ENCODE results near the gene MAPRE2.
"Not testable (repeated sequence)": the region's sequence is repeated elsewhere in the genome, so short reads cannot be mapped to it uniquely, and the experiment has no call there.

The MAPRE2 gene

DNA sequence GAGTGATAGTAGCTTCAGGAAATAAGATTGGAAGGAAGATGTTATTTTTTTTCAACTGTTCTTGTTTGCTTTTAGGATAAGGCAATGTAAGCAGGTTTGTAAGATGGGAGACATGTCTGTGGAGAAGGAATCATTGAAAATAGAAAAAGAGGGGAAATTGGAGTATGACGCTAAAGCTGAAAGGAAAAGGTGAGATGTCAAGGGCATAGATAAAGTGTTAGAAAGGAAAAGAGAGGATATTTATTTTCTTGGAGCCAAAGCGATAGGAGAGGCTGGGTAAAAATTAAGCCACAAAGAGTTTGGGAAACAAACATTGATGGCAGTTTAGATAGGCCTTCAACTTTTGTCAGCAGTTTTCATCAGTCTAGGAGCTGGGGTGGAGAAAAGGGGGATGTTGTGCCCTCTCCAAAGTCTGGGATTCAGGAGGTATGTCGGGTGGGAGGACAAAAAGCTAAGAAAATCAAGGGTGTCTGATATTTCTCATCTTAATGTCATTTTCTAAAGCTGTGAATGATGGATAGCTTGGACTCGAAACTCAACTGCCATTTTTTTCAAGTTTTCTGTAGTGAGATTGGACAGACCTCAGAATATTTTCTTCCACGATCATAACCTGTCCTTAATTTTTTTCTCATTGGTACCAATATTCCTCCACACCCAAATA, 63.3 kb downstream of the MAPRE2 start:
- Histone ChIP-seq H4K20me1 (ENCODE audit: insufficient read depth, low read length) (peaks cover 30% of the 10 kb centered on the region; the same call in 1 of the 2 replicates), H3K79me2 (ENCODE audit: low read length) (peaks cover 24% of the 10 kb centered on the region), H2AFZ (ENCODE audit: low read depth, low read length) (no peak overlapping the region), H3K4me2 (ENCODE audit: low read length) (no peak overlapping the region), H3K36me3 (replicated peaks; ENCODE audit: low read depth, low read length) (peaks cover 47% of the 10 kb centered on the region), H3K27ac (ENCODE audit: low read length) (no peak overlapping the region), H3K9ac (ENCODE audit: low read length) (no peak overlapping the region), H3K9me3 (ENCODE audit: insufficient read depth, low read length) (no peaks in the 10 kb centered on the region), H3K4me1 (ENCODE audit: low read length) (no peaks in the 10 kb centered on the region), H3K27me3 (ENCODE audit: low read depth, low read length) (no peaks in the 10 kb centered on the region), H3K4me3 (ENCODE audit: low read length) (no peak overlapping the region)
- TF ChIP-seq EZH2phosphoT487 (IDR thresholded peaks at IDR 0.05; ENCODE audit: low read depth), result no peak
- TF ChIP-seq CTCF (IDR thresholded peaks at IDR 0.05; ENCODE audit: low read depth, low read length), result no peak

DNA sequence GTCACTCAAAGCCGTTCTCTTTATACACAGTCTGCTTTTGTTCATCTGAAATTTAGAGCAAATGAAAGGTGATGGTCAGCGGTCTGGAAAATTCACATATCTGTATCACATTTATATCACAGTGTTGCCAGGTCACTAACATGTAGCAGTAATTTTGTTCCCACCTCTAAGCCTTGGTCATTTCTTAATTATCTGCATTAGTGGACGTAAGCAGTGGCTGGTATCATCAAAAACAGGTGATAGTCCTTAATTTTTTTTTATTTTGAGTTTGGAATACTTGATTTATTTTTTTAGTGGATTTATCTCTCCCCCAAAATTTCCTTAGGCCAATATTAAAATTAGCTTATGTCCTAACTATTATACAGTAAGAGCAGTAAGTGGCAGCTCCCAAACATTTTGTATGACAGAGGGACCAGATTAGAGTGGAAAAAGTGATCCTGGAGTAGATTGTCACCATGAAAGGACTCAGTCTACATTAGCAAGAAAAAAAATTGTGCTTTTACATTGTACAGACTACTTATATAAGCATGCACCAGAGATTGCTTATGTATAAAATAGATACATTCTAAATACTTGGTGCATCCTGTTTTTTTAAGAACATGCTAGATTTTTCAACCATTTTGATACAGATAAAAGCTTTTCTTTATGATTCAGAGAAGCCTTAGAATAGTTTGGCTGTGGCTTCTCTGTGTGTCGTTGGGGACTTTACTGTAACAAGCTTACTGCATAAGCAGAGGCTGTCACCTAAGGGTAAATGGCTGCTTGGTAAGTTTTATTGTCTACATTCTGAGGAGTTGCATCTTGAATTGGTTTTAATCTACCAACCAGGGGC, 65.0 kb downstream of the MAPRE2 start:
- no peak for TF ChIP-seq CTCF (IDR thresholded peaks at IDR 0.05; ENCODE audit: low read depth, low read length)
- TF ChIP-seq EZH2phosphoT487 (IDR thresholded peaks at IDR 0.05; ENCODE audit: low read depth), result no peak
- H3K9me3 ChIP-seq (ENCODE audit: insufficient read depth, low read length), result no peaks in the 10 kb centered on the region
- H3K36me3 ChIP-seq (replicated peaks; ENCODE audit: low read depth, low read length), result peaks cover 54% of the 10 kb centered on the region
- no peaks in the 10 kb centered on the region for H3K27me3 ChIP-seq (ENCODE audit: low read depth, low read length)
- H4K20me1 ChIP-seq (ENCODE audit: insufficient read depth, low read length), result peaks cover 34% of the 10 kb centered on the region
- no peak overlapping the region for H3K27ac ChIP-seq (ENCODE audit: low read length)
- H3K4me2 ChIP-seq (ENCODE audit: low read length), result no peak overlapping the region
- no peaks in the 10 kb centered on the region for H3K4me1 ChIP-seq (ENCODE audit: low read length)
- no peak overlapping the region for H2AFZ ChIP-seq (ENCODE audit: low read depth, low read length)
- no peak overlapping the region for H3K4me3 ChIP-seq (ENCODE audit: low read length)
- H3K79me2 ChIP-seq (ENCODE audit: low read length), result peaks cover 37% of the 10 kb centered on the region
- no peak overlapping the region for H3K9ac ChIP-seq (ENCODE audit: low read length)

GRCh38 chr18:35106845-35107148, 65.6 kb downstream of the MAPRE2 start:
- Histone ChIP-seq H4K20me1 (ENCODE audit: insufficient read depth, low read length) (peaks cover 31% of the 10 kb centered on the region), H3K36me3 (replicated peaks; ENCODE audit: low read depth, low read length) (peaks cover 58% of the 10 kb centered on the region), H3K9ac (ENCODE audit: low read length) (no peak overlapping the region), H3K9me3 (ENCODE audit: insufficient read depth, low read length) (no peaks in the 10 kb centered on the region), H3K4me2 (ENCODE audit: low read length) (no peak overlapping the region), H3K27me3 (ENCODE audit: low read depth, low read length) (no peaks in the 10 kb centered on the region), H3K79me2 (ENCODE audit: low read length) (peaks cover 43% of the 10 kb centered on the region), H2AFZ (ENCODE audit: low read depth, low read length) (no peak overlapping the region), H3K4me1 (ENCODE audit: low read length) (no peaks in the 10 kb centered on the region), H3K4me3 (ENCODE audit: low read length) (no peak overlapping the region), H3K27ac (ENCODE audit: low read length) (no peak overlapping the region)
- no peak for TF ChIP-seq CTCF (IDR thresholded peaks at IDR 0.05; ENCODE audit: low read depth, low read length)
- TF ChIP-seq EZH2phosphoT487 (IDR thresholded peaks at IDR 0.05; ENCODE audit: low read depth), result no peak

DNA sequence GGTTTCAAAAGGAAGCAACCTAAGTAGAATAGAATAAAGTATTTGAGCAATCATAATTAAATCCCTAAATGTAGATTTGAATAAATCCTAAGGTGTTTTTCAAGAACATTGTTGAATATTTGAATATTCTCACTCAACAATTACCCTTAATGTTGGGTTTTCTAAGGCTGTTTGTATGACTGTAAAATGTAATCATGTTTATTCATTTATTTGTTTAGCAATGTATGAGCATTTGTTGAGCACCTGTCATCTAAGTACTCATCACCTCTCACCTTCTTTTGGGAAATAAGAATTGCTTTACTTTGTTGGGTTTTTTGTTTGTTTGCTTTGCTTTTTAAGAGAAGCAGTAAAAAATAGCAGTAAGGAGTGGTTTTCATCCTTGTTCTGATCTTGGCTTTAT, 66.0 kb downstream of the MAPRE2 start:
- Histone ChIP-seq H2AFZ (ENCODE audit: low read depth, low read length) (no peak overlapping the region), H3K4me1 (ENCODE audit: low read length) (no peaks in the 10 kb centered on the region), H3K27ac (ENCODE audit: low read length) (no peak overlapping the region), H3K79me2 (ENCODE audit: low read length) (peaks cover 46% of the 10 kb centered on the region), H4K20me1 (ENCODE audit: insufficient read depth, low read length) (peaks cover 30% of the 10 kb centered on the region), H3K27me3 (ENCODE audit: low read depth, low read length) (no peaks in the 10 kb centered on the region), H3K4me3 (ENCODE audit: low read length) (no peak overlapping the region), H3K9me3 (ENCODE audit: insufficient read depth, low read length) (no peaks in the 10 kb centered on the region), H3K9ac (ENCODE audit: low read length) (no peak overlapping the region), H3K4me2 (ENCODE audit: low read length) (no peak overlapping the region), H3K36me3 (replicated peaks; ENCODE audit: low read depth, low read length) (peaks cover 57% of the 10 kb centered on the region)
- TF ChIP-seq CTCF (IDR thresholded peaks at IDR 0.05; ENCODE audit: low read depth, low read length) (no peak), EZH2phosphoT487 (IDR thresholded peaks at IDR 0.05; ENCODE audit: low read depth) (no peak)

DNA sequence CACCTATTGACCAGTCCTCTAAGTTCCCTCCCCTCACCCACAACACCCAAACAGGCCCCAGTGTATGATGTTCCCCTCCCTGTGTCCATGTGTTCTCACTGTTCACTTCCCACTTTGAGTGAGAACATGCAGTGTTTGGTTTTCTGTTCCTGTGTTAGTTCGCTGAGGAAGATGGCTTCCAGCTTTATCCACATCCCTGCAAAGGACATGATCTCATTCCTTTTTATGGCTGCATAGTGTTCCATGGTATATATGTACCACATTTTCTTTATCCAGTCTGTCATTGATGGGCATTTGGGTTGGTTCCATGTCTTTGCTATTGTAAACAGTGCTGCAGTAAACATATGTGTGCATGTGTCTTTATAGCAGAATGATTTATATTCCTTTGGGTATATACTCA, 66.9 kb downstream of the MAPRE2 start:
- not testable (repeated sequence) for H3K9ac ChIP-seq (ENCODE audit: low read length); H2AFZ ChIP-seq (ENCODE audit: low read depth, low read length)

More for the DNA sequence above, 66.9 kb downstream of the MAPRE2 start:
- H3K36me3 ChIP-seq (replicated peaks; ENCODE audit: low read depth, low read length), result peaks cover 55% of the 10 kb centered on the region
- H3K9me3 ChIP-seq (ENCODE audit: insufficient read depth, low read length); H3K4me1 ChIP-seq (ENCODE audit: low read length); H3K27me3 ChIP-seq (ENCODE audit: low read depth, low read length); H3K4me2 ChIP-seq (ENCODE audit: low read length); H3K27ac ChIP-seq (ENCODE audit: low read length); H3K4me3 ChIP-seq (ENCODE audit: low read length): not testable (repeated sequence)
- H3K79me2 ChIP-seq (ENCODE audit: low read length), result peaks cover 54% of the 10 kb centered on the region
- H4K20me1 ChIP-seq (ENCODE audit: insufficient read depth, low read length), result peaks cover 30% of the 10 kb centered on the region
